RKO (cell line): ENCODE measurements around the gene ITIH5.
"Not testable (repeated sequence)": the region's sequence is repeated elsewhere in the genome, so short reads cannot be mapped to it uniquely, and the experiment has no call there.

Experiments
- DNase-seq: peaks from one replicate; pipeline ENCODE4 v3.0.0-alpha.2; 2016; ENCODE audit warnings: low spot score

The ITIH5 gene

GRCh38 chr10:7687228-7687907 is 20.6 kb upstream of the ITIH5 start:
- peak; percentile 96 for DNase-seq

DNA sequence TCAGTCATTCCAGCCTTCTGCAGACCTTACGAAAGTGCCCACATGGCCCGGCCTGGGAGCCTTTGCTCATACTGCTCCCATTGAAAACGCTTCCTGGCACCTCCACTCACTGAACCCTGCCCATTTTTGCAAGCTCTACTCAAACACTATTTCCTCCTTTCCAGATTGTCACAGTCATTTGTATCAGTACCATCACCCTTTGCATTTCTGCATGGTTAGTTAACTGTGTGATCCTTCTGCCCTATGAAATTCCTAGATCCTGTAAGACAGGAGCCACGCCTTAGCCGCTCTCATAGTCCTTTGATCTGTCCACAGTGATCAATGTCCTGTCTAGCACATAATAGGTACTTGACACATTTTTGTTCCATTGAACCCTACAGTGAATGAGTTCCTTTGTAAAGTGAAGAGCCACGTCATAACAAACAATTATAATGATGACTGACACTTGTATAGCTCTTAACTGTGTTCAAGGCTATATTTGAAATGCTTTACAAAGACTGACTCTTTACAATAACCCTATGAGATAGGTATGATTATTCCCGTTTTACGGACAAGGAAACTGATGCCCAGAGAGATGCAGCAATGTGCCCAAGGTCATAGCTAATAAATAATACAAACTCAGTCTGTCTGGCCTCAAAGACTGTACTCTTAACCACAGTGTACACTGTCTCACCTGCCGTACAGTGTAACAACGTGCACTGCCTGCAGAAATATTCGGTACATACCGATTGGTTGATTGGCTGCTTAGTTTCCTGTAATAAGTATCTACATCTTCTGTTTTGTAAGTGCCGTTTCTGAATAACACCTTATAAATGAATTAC is 19.8 kb upstream of the ITIH5 start:
- no peak for DNase-seq

GRCh38 chr10:7680078-7680477 is 13.3 kb upstream of the ITIH5 start:
- DNase-seq: peak; percentile 81

DNA sequence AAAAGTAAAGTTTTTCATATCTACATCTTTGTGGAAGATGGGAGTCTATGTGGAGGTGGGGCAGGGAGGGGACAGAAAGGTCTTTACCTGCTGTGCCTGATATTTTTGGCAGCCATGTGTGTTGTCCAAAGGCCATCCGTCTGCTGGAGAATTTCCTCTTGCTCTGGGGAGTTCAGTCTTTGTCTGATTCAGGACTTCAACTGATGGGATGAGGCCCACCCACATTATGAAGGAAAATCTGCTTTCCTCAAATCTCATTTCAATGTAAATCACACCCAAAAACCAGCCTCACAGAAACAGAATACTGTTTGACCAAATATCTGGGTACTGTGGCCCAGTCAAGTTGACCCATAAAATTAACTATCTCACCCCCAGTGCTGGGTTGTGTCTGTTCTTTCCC is 12.5 kb upstream of the ITIH5 start:
- no peak for DNase-seq

- DNase-seq: no peak
Measured at GRCh38 chr10:7672341-7673134, 5.8 kb upstream of the ITIH5 start.

GRCh38 chr10:7670157-7670556 is 3.4 kb upstream of the ITIH5 start:
- no peak for DNase-seq

DNA sequence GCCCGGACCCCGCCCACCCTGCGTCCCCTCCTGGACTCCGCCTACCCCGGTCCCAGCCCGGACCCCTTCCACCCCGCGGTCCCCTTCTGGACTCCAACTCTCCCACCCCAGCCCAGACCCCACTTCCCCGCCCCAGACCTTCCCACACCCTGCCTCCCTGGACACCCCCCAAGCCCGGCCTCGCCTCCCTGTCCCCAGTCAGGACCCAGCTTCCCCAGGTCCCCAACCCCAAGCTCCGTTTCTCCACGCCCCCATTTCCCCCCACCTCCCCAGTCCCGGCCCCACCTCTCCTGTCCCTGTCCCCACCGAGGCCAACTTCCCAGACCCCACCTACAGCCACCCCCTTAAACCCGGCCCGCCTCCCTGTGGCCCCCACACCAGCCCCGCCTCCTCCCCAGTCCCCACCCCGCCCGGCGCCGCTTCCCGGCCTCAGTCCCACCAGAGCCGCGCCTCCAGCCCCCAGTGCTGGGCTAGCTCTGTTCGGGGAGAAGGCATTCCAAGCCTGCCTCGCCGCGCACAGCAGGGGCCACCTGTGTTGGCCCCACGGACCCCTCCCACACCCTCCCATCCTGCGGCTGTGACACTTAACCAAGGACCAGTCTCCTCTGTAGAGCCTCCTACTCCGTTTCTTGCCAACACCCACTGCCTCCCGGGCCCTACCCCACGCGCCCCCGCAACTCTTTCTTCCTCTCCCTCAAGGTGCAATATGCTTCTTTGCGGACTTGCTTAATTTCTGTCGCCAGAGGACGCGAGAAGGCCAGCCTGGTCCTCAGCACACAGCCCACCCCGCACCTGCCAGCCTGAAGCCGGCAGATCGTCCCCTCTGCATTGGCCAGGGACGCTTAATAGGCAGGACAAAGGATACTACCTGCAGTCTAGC is 736 bp upstream of the ITIH5 start:
- no peak for DNase-seq

- DNase-seq: no peak
Measured at GRCh38 chr10:7665767-7666166, 999 bp downstream of the ITIH5 start.

DNA sequence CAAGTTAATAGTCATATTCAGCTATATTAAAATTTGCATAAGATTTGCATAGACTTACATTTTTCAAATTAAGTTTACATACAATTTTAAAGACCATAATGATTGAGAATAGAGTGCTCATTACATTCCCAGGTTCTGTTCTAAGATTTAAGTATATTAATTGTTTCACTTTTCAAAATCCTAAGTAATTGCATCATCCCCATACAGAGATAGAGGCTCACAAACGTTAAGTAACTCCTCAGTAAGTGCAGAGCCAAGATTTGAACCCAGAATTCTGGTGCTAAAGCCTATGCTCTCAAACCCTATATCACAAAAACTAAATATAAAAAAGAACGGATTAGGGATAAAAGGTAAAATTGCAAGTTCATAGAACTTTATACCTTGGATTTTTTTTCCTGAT is 2.1 kb downstream of the ITIH5 start:
- DNase-seq: no peak

DNA sequence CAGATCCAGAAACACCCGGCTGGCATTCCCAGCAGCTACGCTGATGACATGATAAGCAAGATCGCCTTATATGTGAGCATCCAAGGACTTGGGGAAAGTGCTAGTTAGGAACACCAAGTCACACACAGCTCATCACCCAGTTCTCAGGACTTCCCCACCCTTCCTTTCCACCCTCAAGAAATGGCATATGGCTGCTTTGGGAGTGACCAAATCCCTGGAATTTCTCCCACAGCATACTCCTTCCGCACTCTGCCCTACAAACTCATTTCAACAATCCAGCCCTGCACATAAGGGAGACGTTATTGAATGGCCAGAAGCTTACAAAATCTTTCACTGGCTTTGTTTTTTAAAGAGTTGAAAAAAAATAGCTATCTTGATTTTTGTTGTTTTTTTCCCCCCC is 4.2 kb downstream of the ITIH5 start:
- DNase-seq: no peak

DNA sequence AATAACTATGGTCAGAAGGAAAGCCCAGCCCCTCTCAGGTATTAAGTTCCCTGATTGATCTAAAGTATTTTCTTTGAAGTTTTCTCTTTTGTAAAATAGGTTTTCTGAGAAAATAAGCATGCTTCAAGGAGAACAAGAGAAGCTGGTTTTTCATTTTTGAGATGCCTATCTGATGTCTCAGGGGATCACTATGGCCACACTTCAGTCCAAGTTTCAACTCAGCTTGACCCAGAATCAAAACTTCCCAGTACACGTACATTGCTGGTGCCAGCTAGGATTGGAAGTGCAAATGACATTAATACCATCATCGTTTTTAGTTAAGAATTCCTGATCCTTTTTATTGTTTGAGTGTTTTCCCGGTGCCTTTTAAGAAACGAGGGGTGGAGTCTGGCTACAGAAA is 7.2 kb downstream of the ITIH5 start:
- no peak for DNase-seq

DNA sequence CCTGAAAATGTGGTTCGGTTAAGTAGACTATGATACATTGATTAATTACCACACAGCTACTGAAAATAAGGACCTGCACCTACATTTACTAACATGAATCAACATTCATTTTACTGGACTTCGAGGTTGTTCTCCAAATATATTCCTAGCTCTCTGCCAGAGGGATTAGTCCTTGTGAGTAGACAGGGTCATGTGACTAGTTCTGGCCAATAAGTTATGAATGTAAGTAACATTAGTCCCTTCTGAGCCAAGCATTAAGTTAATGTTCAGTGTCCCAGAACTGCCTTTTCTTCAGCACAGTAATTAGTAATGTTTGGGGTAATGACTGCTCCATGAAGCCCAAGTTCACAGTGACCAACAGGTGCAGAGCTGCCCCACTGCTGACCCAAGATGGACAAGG is 9.2 kb downstream of the ITIH5 start:
- DNase-seq: peak; percentile 29

DNA sequence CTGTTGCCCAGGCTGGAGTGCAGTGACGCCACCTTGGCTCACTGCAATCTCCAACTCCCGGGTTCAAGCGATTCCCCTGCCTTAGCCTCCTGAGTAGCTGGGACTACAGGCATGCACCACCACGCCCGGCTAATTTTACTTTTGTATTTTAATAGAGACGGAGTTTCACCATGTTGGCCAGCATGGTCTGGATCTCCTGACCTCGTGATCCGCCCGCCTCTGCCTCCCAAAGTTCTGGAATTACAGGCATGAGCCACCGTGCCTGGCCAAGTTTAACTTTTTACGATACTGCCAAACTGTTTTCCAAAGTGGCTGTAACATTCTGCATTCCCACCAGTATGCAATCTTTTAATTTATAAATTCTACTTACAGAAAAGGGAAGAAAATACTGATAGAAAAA is 9.7 kb downstream of the ITIH5 start:
- DNase-seq: not testable (repeated sequence)

- no peak for DNase-seq
Measured at GRCh38 chr10:7651853-7652470, 14.8 kb downstream of the ITIH5 start.

- DNase-seq: peak; percentile 38
Measured at GRCh38 chr10:7649673-7650300, 17.0 kb downstream of the ITIH5 start.

GRCh38 chr10:7647062-7647664 is 19.6 kb downstream of the ITIH5 start:
- no peak for DNase-seq

GRCh38 chr10:7642491-7643011 is 24.2 kb downstream of the ITIH5 start:
- no peak for DNase-seq

- DNase-seq: no peak
Measured at GRCh38 chr10:7635408-7636125, 31.2 kb downstream of the ITIH5 start.

DNA sequence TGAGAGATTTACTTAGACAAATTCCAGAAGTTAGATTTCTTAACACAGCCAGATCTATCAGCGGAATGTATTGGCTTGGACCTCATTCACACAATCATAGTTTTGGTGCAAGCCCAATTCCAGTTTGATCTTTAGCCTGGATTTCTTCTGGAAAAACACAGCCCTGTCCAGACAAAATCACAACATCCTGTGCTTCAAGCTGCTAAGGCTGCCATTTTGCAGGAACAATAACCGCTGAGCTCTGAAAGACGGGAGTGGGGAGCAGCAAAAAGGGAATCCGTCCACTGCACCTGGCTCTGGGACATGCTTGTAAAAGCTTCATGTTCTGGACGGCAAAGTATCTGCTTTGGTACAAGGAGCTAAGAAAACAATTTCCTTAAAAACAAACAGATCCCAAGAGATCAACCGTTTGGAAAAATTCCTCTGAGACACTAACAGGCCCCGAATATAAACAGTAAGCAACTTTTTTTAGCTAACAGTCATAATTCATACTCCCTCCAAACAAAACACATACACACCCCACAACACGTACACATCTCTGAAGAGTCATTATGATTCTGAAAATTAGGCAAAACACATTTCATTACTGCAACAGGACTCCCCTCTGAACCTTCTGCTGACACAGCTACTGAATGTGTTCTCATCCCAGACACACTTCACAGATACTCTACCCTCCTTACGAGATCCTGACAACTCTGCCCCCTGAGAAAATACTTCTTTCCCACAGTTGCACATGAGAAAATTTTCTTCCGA is 32.4 kb downstream of the ITIH5 start:
- no peak for DNase-seq
